Stimulated activated naive CD4-positive, alpha-beta T cell (primary cell): ENCODE measurements around the gene ZMIZ1.

Source experiments
- DNase-seq, 6 experiments: peaks; one replicate each; lab custom pipeline; 2025; lab: John Stamatoyannopoulos, UW

ZMIZ1 gene

GRCh38 chr10:79206300-79207095, 137.7 kb downstream of the ZMIZ1 start:
- DNase-seq, result no peak

GRCh38 chr10:79207096-79207357, 138.3 kb downstream of the ZMIZ1 start:
- no peak for DNase-seq

DNA sequence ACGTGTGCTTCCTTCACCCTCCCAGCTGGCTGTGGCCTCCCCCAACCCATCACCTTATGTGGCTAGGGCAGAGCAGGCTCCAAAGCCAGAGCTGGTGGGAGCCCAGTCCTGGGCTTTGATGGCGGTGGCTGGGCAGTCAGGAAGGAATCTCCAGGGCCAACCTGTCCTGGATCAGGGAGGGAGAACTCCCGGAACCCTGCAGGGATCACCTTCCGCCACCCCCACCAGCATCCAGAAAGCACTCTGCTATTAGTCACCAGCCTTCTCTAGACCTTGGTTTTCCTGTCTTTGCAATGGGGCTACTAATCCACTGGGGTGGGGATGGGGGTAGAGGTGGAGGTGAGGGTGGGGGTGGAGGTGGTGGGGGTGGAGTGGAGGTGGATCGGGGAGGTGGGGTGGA, 139.0 kb downstream of the ZMIZ1 start:
- DNase-seq, result no peak

GRCh38 chr10:79208251-79208983, 139.7 kb downstream of the ZMIZ1 start:
- DNase-seq, result no peak

GRCh38 chr10:79209340-79209739, 140.6 kb downstream of the ZMIZ1 start:
- DNase-seq, result no peak

GRCh38 chr10:79209831-79210230, 141.1 kb downstream of the ZMIZ1 start:
- no peak for DNase-seq

- DNase-seq, result no peak
Observed at GRCh38 chr10:79210672-79211071, 141.9 kb downstream of the ZMIZ1 start.

GRCh38 chr10:79211616-79212015, 142.8 kb downstream of the ZMIZ1 start:
- DNase-seq, result no peak

- no peak for DNase-seq
Observed at GRCh38 chr10:79215531-79215930, 146.8 kb downstream of the ZMIZ1 start.

DNA sequence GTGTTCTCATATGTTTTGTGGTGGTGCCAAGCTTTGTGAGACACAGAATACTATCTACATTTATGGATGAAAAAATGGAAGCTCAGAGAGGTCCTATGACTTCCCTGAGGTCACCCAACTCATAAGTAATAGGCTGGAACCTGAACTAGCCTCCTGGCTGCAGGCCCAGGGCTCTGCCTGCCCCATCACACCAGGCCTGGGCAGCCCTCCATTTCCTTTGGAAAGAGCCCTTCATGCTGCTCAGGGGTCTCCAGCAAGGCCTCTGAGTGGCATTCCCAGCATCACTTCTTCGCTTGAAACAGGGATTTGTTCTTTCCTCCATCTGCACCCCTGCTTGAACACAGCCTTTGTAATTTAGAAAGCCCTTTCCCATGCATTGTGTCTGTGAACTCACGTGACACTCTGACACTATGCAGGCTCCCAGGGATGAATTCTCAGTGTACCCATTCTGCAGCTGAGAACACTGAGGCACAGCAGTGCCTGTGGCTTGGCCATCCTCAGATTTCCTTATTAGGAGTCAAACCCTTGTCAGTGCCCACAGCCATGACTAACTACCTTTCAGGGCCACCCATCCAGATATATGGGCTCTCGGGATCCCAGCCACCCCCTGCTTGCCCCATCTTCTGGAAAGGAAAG, 150.7 kb downstream of the ZMIZ1 start:
- no peak for DNase-seq

GRCh38 chr10:79220307-79220706, 151.5 kb downstream of the ZMIZ1 start:
- DNase-seq, result no peak

DNA sequence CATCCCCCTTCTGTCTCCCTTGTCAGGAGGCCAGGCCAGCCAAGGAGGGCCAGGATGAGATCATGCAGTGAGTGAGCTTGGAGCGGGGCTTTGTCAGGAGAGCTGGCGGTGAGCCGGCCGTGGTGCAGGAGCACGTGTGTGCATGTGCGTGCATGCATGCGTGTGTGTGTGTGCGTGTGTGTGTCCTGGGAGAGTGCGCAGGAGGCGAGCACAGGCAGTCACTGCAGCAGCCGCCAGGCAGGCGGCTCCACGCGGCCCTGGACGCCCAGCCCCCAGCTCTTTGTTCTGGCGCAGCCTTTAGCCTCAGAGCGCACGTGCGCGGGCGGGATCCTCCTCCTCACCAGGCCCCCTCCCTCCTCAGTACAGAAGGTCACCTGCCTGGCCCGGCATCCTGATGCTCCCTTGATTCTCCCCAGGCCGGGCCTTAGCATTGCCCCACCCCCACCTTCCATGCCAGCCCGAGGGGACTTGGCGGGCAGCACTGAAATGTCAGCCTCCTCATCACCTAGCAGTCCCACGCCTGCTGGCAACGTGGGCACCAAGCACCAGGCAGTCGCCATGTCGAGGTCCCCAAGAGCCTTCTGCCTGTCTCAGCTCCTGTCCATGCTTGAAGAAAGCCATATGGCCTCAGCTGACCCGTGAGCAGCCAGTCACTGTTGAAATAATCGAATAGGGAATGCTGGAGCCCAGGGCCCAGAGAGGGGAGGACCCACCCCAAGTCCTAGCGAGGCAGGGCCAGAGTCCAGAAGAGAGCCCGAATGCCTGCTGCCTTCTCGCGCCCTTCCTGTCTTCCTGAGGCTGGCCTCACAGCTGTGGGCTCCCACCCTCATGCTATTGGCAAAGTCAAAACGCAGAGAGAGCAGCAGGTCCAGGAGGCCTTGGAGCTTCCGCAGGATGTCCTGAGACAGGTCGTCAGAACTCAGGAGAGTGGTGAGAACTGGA, 152.6 kb downstream of the ZMIZ1 start:
- DNase-seq, result no peak

DNA sequence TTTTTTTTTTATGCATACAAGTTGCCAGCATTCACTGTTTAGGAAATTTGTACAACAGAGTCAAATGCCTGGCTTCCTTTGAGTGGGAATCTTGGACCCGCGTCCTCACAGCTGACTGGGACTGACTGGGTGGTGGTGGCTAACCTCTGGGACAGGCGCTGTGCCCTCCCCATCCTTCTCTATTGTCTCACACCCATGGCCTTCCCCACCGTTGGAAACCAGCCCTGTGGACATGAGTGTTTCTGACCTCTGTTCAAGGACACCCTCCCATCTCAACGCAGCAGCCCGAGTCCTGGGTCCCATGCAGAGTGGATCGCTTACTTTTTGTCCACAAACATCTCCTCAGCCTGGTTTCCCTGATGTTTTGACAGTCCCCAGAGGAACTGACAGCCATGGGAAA, 153.4 kb downstream of the ZMIZ1 start:
- DNase-seq, result no peak

- no peak for DNase-seq
Observed at GRCh38 chr10:79223091-79224048, 154.6 kb downstream of the ZMIZ1 start.

DNA sequence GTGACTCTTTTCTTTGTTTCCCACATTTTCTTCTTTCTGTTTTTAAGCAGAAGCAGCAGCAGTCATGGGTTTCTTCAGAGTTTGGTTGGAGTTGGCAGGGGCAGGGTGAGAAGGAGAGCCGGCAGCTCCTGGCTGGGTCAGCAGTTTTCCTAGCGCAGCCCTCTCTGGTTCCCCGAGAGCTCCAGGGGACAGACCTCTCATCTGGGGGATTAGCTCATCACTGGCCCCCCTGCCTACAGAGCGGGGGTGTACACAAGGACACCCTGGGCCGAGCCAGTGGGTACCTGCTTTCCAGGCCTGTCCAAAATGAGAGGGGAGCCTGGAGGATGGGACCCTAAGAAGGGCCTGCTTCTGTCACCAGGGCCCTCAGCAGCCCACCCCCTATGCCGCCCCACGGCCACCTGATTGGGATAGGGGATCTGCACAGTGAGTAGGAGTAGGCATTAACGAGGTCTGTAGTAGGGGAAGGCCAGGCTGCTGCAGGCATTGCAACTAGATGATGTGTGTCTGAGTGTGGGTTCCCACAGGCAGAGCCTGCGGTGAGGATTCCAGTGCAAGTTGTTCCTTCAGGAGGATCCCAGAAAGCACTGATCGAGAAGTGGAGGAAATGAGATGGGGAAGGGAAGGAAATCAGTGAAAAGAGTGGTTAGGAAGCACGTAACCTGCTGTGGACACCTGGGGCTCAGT, 155.6 kb downstream of the ZMIZ1 start:
- no peak for DNase-seq

GRCh38 chr10:79224992-79225391, 156.2 kb downstream of the ZMIZ1 start:
- no peak for DNase-seq

GRCh38 chr10:79226391-79227245, 157.9 kb downstream of the ZMIZ1 start:
- no peak for DNase-seq

GRCh38 chr10:79229071-79229541, 160.3 kb downstream of the ZMIZ1 start:
- no peak for DNase-seq

GRCh38 chr10:79229830-79230327, 161.1 kb downstream of the ZMIZ1 start:
- DNase-seq, result no peak
